Activated CD4-positive, alpha-beta memory T cell treated with anti-CD3 and anti-CD28 coated beads, Interleukin-2, amount 10 ng/mL, durations not matched to agents 7 days and 5 days (primary cell): ENCODE measurements around the gene RAPGEF3. TPM values are rescaled to one million over a fixed set of nuclear protein-coding genes. Genes with fewer than 3 reads are reported as not detected.

Source experiments
- CTCF ChIA-PET: fragments of 350-600 bp; sonication (Branson Sonifier 250); formaldehyde crosslinking; loops from one replicate; lab custom pipeline; 2021; ENCODE audit warnings: antibody characterized with exemption, inconsistent platforms; lab: Charles Lee
- POLR2A ChIA-PET: fragments of 350-600 bp; sonication (Branson Sonifier 250); formaldehyde crosslinking; loops from one replicate; lab custom pipeline; 2021; ENCODE audit warnings: antibody characterized with exemption; lab: Charles Lee
- DNase-seq: peaks from one replicate; pipeline ENCODE4 v3.0.0-alpha.2; 2020
- H3K27ac Mint-ChIP-seq: one replicate; pipeline ENCODE4 v1.8.0; 2021; ENCODE audit warnings: mild to moderate bottlenecking, mixed read lengths
- H3K27me3 Mint-ChIP-seq: one replicate; pipeline ENCODE4 v1.8.0; 2021; ENCODE audit warnings: mixed read lengths
- H3K36me3 Mint-ChIP-seq: one replicate; pipeline ENCODE4 v1.8.0; 2021; ENCODE audit warnings: low read depth, mixed read lengths
- H3K4me1 Mint-ChIP-seq: one replicate; pipeline ENCODE4 v1.8.0; 2021; ENCODE audit warnings: mixed read lengths
- H3K4me3 Mint-ChIP-seq: one replicate; pipeline ENCODE4 v1.8.0; 2021; ENCODE audit warnings: mild to moderate bottlenecking, mixed read lengths
- H3K9me3 Mint-ChIP-seq: one replicate; pipeline ENCODE4 v1.8.0; 2021; ENCODE audit warnings: mixed read lengths
- total RNA-seq, 2 experiments: library from RNA; stranded (reverse); gene quantifications; one replicate each; pipeline ENCODE4 v1.2.3, GENCODE V29; 2021

RAPGEF3 gene, protein sequence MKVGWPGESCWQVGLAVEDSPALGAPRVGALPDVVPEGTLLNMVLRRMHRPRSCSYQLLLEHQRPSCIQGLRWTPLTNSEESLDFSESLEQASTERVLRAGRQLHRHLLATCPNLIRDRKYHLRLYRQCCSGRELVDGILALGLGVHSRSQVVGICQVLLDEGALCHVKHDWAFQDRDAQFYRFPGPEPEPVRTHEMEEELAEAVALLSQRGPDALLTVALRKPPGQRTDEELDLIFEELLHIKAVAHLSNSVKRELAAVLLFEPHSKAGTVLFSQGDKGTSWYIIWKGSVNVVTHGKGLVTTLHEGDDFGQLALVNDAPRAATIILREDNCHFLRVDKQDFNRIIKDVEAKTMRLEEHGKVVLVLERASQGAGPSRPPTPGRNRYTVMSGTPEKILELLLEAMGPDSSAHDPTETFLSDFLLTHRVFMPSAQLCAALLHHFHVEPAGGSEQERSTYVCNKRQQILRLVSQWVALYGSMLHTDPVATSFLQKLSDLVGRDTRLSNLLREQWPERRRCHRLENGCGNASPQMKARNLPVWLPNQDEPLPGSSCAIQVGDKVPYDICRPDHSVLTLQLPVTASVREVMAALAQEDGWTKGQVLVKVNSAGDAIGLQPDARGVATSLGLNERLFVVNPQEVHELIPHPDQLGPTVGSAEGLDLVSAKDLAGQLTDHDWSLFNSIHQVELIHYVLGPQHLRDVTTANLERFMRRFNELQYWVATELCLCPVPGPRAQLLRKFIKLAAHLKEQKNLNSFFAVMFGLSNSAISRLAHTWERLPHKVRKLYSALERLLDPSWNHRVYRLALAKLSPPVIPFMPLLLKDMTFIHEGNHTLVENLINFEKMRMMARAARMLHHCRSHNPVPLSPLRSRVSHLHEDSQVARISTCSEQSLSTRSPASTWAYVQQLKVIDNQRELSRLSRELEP
- total RNA-seq = 1 to 10 TPM; 1.4 to 1.6 TPM

DNA sequence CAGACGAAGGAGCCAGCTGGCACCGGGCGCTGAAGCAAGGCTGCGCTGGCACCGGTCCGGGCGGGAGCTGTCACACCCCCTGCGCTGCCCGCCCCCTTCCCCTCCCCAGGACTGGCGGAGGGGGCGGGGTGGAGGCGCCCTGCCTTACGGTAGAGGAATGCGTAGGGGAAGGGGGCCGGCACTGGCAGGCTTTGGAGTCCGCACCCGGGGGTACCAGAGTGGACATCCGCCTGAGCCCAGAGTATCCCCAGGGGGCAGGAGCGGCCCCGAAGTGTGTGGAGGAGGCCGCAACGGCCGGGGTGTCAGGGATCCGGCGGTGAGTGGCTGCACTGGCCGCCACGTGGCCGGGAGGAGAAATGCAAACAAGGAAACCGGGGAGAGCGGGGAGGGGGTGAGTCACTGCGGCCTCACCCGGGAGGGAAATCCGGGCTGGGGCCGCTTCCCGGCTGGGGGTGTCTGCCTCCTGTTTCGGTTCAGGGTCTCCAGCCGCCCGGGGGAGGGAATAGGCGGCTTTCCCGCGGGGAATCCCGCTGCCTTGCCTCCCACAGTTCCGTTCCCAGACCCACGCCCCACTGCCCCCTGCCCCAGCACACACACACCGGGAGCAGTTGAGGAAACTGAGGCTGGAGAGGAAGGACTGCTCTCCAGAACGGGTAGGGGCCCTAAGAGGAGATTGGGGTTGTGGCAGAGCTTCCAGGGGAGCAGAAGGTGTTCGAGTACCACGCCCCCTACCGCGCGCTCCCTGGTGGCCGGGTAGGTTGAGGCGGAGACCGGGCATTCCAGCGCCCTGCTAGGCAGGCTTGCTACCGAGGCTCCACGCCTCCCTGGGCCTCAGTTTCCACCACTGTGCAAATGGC, at the start of gene RAPGEF3:
Gene RAPGEF3, minus strand, starts transcription at position 47 of the 857 bp plus-strand sequence. CDS start 324 bp downstream, outside the sequence.
- no peaks in the 10 kb centered on the region for H3K36me3 Mint-ChIP-seq
- POLR2A ChIA-PET = interaction anchor here (0.9 to 2.4 kb wide), 4 partner anchors 8 to 49 kb away, joined by 3 to 8 read pairs (median 4); partner anchors contain the start of gene SLC48A1
- peaks cover 50% of the 10 kb centered on the region for H3K4me1 Mint-ChIP-seq
- no peak within 1 kb of the TSS for H3K27ac Mint-ChIP-seq
- peak within 1 kb of the TSS; percentile 70 for H3K4me3 Mint-ChIP-seq
- H3K27me3 Mint-ChIP-seq = peaks cover 2% of the 10 kb centered on the region
- DNase-seq = peak; percentile 79
- CTCF ChIA-PET = interaction anchor here (0.5 to 12.9 kb wide), 9 partner anchors 8 to 424 kb away, joined by 3 to 188 read pairs (median 5); partner anchors contain the start of gene CCDC184
- no peaks in the 10 kb centered on the region for H3K9me3 Mint-ChIP-seq

DNA sequence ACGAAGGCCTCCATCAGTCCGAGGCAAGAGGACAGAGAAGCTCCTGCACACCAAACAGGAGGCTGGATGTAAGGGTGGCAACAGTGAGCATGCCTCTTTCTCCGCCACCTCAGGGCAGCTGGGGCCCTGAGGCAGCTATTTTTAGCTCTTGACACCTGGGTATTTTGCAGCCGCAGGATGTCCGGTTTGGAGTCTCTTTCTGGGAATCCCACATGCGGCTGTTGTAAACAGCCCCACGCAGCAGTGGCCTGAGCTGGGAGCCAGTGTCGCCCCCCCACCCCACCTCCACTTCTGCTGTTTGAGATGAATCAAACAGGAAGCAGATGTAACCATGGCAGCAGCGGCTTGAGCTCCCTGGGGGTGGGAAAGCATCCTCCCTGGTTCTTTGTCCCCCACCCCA, 49.4 kb upstream of the RAPGEF3 start:
- peaks cover 93% of the 10 kb centered on the region for H3K4me1 Mint-ChIP-seq
- H3K27ac Mint-ChIP-seq = peak overlapping the region; percentile 93
- peaks cover 74% of the 10 kb centered on the region for H3K36me3 Mint-ChIP-seq
- CTCF ChIA-PET = interaction anchor here (0.7 to 30.7 kb wide), 22 partner anchors 10 to 363 kb away, joined by 3 to 578 read pairs (median 4); partner anchors contain the start of genes HDAC7 and TMEM106C
- DNase-seq = peak; percentile 95
- no peaks in the 10 kb centered on the region for H3K9me3 Mint-ChIP-seq
- peak overlapping the region; percentile 67 for H3K4me3 Mint-ChIP-seq
- no peaks in the 10 kb centered on the region for H3K27me3 Mint-ChIP-seq
- POLR2A ChIA-PET = interaction anchor here (0.8 to 37.8 kb wide), 25 partner anchors 9 to 595 kb away, joined by 3 to 1018 read pairs (median 6); partner anchors contain the start of genes ASB8, HDAC7, RAPGEF3 and RPAP3

DNA sequence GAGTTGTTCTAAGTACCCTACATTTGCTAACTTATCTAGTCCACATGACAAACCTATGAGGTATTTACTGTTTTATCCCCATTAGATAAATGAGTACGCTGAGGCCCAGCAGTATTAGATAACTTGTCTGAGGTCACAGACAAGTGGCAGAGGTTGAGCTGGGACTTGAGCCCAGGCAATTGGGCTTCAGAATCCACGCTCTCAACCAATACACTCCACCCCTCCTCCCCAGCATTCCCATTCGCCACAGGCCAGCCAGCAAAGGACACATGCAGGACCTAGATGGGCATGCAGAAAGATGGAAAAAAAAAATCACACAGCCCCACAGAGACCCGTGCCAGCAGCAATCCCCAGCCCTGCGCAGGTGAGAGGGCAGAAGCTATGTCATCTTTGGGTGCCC, 48.7 kb upstream of the RAPGEF3 start:
- peak overlapping the region; percentile 67 for H3K4me3 Mint-ChIP-seq
- ChIA-PET CTCF (interaction anchor here (1.1 to 30.7 kb wide), 19 partner anchors 9 to 299 kb away, joined by 3 to 578 read pairs (median 6); partner anchors contain the start of genes HDAC7 and TMEM106C), POLR2A (interaction anchor here (0.8 to 37.8 kb wide), 22 partner anchors 9 to 591 kb away, joined by 3 to 1018 read pairs (median 7); partner anchors contain the start of genes HDAC7, RAPGEF3, RPAP3 and SLC48A1)
- no peak for DNase-seq
- peaks cover 97% of the 10 kb centered on the region for H3K4me1 Mint-ChIP-seq
- H3K9me3 Mint-ChIP-seq = no peaks in the 10 kb centered on the region
- no peaks in the 10 kb centered on the region for H3K27me3 Mint-ChIP-seq
- peak overlapping the region; percentile 93 for H3K27ac Mint-ChIP-seq
- H3K36me3 Mint-ChIP-seq = peaks cover 73% of the 10 kb centered on the region

DNA sequence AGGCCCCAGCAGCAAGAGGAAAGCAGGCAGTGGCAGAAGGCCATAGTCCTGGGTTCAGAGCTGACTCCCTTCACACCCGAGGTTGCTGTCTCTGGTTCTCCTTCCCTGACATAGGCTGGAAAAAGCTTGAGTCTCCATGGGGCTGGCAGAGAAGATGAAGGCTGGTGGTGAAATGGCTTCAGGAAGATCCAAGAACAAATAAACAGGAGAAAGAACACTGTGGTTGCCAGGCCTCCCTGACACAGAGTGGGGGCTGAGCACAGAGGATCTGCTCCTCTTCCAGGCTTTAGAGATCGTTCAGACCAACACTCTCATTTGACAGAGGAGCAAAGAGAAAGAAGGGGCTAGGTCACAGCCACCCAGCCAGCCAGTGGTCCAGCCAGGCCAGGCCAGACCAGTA, 46.7 kb upstream of the RAPGEF3 start:
- Mint-ChIP-seq H3K9me3 (no peaks in the 10 kb centered on the region), H3K4me1 (peaks cover 95% of the 10 kb centered on the region), H3K27me3 (no peaks in the 10 kb centered on the region), H3K4me3 (no peak overlapping the region), H3K27ac (peak overlapping the region; percentile 93), H3K36me3 (peaks cover 71% of the 10 kb centered on the region)
- ChIA-PET CTCF (interaction anchor here (8.0 to 30.7 kb wide), 2 partner anchors 14 to 29 kb away, joined by 104 to 578 read pairs; partner anchors contain the start of gene HDAC7), POLR2A (interaction anchor here (7.4 to 37.8 kb wide), 3 partner anchors 7 to 28 kb away, joined by 58 to 1018 read pairs (median 264); partner anchors contain the start of gene HDAC7)
- DNase-seq = no peak

DNA sequence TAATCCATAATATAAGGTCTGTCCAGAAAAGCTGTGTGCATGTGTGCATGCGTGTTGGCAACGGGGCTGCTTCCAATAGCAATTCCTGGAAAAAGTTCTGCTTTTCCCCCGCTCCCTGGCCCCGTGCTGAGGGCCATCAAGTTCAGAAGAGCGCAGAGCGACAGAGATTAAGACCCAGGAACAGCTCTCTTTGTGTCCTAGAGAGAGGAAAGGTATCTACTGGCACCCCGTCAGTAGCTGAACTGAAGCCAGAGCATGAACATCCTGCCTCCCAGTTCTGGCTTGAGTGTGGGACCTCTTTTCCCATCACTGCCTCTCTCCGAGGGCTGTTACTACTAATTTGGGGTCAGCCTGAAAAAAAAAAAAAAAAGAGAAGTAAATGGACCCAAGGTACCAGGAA, 45.5 kb upstream of the RAPGEF3 start:
- peak overlapping the region; percentile 93 for H3K27ac Mint-ChIP-seq
- no peak overlapping the region for H3K4me3 Mint-ChIP-seq
- no peaks in the 10 kb centered on the region for H3K9me3 Mint-ChIP-seq
- ChIA-PET POLR2A (interaction anchor here (7.4 to 37.8 kb wide), 3 partner anchors 8 to 29 kb away, joined by 58 to 1018 read pairs (median 264); partner anchors contain the start of gene HDAC7), CTCF (interaction anchor here (1.7 to 30.7 kb wide), 4 partner anchors 9 to 62 kb away, joined by 4 to 578 read pairs (median 56); partner anchors contain the start of gene HDAC7)
- no peaks in the 10 kb centered on the region for H3K27me3 Mint-ChIP-seq
- H3K36me3 Mint-ChIP-seq = peaks cover 76% of the 10 kb centered on the region
- no peak for DNase-seq
- H3K4me1 Mint-ChIP-seq = peaks cover 89% of the 10 kb centered on the region

DNA sequence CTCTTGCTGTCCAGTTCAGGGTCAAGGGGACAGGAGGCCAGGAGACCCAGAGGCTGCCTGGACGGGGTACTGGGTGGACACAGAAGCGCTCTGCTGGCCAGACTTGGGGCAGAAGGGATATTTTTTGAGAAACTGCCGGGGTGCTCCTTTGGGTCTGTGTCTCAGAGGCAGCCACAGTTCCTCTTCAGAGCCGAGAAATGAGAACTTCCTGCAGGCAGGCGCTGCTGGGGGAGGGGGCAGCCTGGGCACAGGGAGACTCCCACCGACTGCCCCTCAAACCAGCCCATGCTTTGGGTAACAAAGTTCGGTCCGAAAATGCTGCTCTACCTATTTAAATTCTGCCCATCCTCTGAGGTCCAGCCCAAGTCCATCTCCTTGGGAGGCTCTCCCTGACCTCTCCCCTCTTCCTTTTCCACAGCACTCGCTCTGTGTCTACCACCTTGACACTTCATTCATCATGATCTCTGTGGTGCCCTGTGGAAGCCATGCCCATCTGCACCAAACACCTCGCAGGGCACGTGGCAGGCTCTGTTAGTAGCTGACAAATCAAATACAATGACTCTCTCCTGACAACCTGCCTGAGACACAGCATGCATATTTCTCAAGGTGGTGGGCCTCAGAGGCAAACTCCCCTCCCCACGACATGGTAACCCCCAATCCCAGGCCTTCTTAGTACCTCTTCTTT, 44.7 kb upstream of the RAPGEF3 start:
- POLR2A ChIA-PET = interaction anchor here (1.2 to 37.8 kb wide), 4 partner anchors 9 to 30 kb away, joined by 3 to 1018 read pairs (median 161); partner anchors contain the start of gene HDAC7
- peak overlapping the region; percentile 43 for H3K4me3 Mint-ChIP-seq
- peaks cover 83% of the 10 kb centered on the region for H3K4me1 Mint-ChIP-seq

DNA sequence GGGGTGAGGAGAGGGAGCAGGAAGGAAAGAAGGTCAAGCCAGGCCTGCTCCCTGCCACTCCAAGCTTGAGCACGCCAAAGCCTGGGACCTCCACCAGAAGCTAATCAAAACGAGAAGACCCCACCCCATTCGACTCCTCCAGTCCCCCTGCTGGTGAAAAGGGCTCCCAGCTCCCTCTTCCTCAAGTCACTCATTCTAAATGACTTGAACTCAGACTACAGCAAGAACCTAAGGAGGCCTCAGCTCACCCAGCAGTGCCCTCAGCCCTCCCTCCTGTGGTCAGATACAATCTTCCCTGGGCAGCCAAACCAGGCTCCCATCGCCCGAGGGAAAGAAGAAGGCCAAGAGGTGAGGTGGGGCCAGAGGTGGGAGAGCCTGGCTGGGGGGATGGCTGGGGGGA, 43.6 kb upstream of the RAPGEF3 start:
- no peak for DNase-seq
- no peaks in the 10 kb centered on the region for H3K27me3 Mint-ChIP-seq
- no peaks in the 10 kb centered on the region for H3K9me3 Mint-ChIP-seq
- CTCF ChIA-PET = interaction anchor here (0.9 to 30.7 kb wide), 11 partner anchors 10 to 96 kb away, joined by 3 to 578 read pairs (median 4); partner anchors contain the start of genes RPAP3 and SLC48A1
- POLR2A ChIA-PET = interaction anchor here (1.2 to 37.8 kb wide), 5 partner anchors 10 to 31 kb away, joined by 3 to 1018 read pairs (median 58); partner anchors contain the start of gene HDAC7
- peak overlapping the region; percentile 43 for H3K4me3 Mint-ChIP-seq
- H3K4me1 Mint-ChIP-seq = peaks cover 78% of the 10 kb centered on the region
- H3K36me3 Mint-ChIP-seq = peaks cover 84% of the 10 kb centered on the region
- H3K27ac Mint-ChIP-seq = peak overlapping the region; percentile 93

More for the DNA sequence above, 44.7 kb upstream of the RAPGEF3 start:
- Mint-ChIP-seq H3K27me3 (no peaks in the 10 kb centered on the region), H3K36me3 (peaks cover 81% of the 10 kb centered on the region), H3K9me3 (no peaks in the 10 kb centered on the region), H3K27ac (peak overlapping the region; percentile 93)
- CTCF ChIA-PET = interaction anchor here (1.3 to 30.7 kb wide), 5 partner anchors 10 to 61 kb away, joined by 3 to 578 read pairs (median 8); partner anchors contain the start of gene HDAC7
- DNase-seq = no peak

DNA sequence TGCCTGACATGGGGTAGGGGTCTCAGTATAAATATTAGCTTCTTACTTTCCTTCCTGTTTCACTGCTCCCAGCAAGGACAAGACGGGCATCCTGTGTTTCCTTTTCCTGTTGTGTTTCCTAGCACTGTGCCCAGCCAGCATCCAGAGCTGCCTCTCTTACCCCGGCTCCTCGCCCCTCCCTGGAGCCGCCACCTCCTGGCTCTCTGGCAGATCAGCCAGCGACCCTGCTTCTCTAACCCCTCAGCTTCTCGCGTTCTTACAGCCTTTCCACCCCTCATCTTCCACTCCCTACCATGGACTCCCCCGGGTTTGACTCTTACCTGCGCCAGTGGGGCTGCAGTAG, 43.2 kb upstream of the RAPGEF3 start:
- no peaks in the 10 kb centered on the region for H3K9me3 Mint-ChIP-seq
- H3K27ac Mint-ChIP-seq = peak overlapping the region; percentile 93
- no peak for DNase-seq
- H3K27me3 Mint-ChIP-seq = no peaks in the 10 kb centered on the region
- ChIA-PET CTCF (interaction anchor here (0.9 to 30.7 kb wide), 11 partner anchors 10 to 161 kb away, joined by 3 to 578 read pairs (median 3); partner anchors contain the start of genes RPAP3, SLC48A1 and TMEM106C), POLR2A (interaction anchor here (0.9 to 37.8 kb wide), 7 partner anchors 9 to 60 kb away, joined by 3 to 1018 read pairs (median 4); partner anchors contain the start of gene HDAC7)
- H3K4me3 Mint-ChIP-seq = peak overlapping the region; percentile 43
- H3K36me3 Mint-ChIP-seq = peaks cover 82% of the 10 kb centered on the region
- H3K4me1 Mint-ChIP-seq = peaks cover 73% of the 10 kb centered on the region

DNA sequence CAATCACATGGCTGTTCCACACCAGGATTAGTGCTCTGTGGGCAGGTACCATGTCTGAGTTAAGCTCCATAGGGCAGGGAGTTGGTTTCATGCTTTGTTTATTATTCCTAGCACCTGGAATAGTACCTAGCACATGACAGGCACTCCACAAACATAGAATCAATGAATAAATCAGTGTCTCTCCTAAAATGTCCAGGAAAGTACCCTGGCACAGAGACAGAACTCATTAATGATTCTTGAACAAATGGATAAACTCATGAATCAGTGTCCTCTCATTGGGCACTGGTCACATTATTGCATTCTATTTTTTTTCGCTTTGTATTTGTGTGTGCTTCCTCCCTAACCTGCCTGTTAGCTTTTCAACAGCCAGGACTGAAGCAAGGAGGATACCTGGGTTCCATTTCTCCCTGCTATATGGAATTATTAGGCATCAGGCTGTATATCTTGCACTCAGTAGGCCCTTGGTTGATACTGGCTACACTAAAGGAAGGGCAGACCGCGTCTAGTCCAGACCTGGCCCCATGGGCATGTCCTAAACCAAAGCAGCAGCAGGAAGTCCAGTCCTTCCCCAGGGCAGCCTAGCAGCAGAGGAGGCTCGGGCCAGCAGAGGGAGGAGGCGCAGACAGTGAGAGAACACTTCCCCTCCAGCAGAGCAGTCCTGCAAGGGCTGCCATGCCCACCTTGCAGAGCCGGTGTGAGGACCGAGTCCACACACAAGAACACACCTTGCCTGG, 42.7 kb upstream of the RAPGEF3 start:
- no peak for DNase-seq
- Mint-ChIP-seq H3K27me3 (no peaks in the 10 kb centered on the region), H3K9me3 (no peaks in the 10 kb centered on the region), H3K4me3 (no peak overlapping the region), H3K27ac (peak overlapping the region; percentile 93), H3K4me1 (peaks cover 68% of the 10 kb centered on the region), H3K36me3 (peaks cover 77% of the 10 kb centered on the region)
- CTCF ChIA-PET = interaction anchor here (0.9 to 30.7 kb wide), 12 partner anchors 8 to 162 kb away, joined by 3 to 578 read pairs (median 4); partner anchors contain the start of genes RPAP3, SLC48A1 and TMEM106C
- POLR2A ChIA-PET = interaction anchor here (0.9 to 37.8 kb wide), 7 partner anchors 8 to 60 kb away, joined by 3 to 1018 read pairs (median 4); partner anchors contain the start of gene HDAC7

DNA sequence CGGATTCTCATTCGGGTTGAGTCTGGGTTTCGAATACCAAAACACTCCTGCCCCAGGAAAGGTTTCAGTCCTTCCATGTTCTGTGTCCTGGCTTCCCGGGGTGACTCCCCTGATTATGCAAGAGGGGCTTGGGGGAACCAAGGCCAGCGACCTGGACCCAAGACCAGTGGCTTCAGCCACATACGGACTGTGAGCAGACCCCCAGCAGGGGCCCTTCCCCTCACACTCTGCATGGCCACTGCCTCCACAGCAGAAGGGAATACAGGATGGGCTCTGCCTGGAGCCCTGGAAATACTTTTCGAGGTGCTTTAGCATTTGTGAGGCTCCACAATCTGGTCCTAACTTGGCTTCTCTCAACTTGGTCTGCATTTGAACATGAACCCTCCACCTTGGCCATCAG, 41.9 kb upstream of the RAPGEF3 start:
- ChIA-PET POLR2A (interaction anchor here (1.0 to 37.8 kb wide), 6 partner anchors 8 to 59 kb away, joined by 3 to 1018 read pairs (median 38); partner anchors contain the start of gene HDAC7), CTCF (interaction anchor here (1.0 to 30.7 kb wide), 5 partner anchors 9 to 45 kb away, joined by 3 to 578 read pairs (median 4); no protein-coding TSS in a partner anchor)
- Mint-ChIP-seq H3K4me3 (no peak overlapping the region), H3K9me3 (no peaks in the 10 kb centered on the region), H3K36me3 (peaks cover 72% of the 10 kb centered on the region), H3K27me3 (no peaks in the 10 kb centered on the region), H3K27ac (peak overlapping the region; percentile 57), H3K4me1 (peaks cover 61% of the 10 kb centered on the region)
- DNase-seq = no peak
